IMR-90 (cell line): Measurements from ENCODE around the gene SHOX. TPM values are rescaled to one million over a fixed set of nuclear protein-coding genes. Genes with fewer than 3 reads are reported as not detected.

Source experiments
- ATAC-seq: fragments of 200-7000 bp; cut with Tn5 transposase; 2 replicates; pipeline ENCODE4 v1.9.1; 2020; ENCODE audit warnings: low read depth, mild to moderate bottlenecking, moderate library complexity
- BruUV-seq: library from RNA; stranded (reverse); fragments of 400-500 nt; replicated peaks from 2 replicates; lab custom pipeline; 2021; lab: Mats Ljungman, UMichigan
- CTCF ChIA-PET: fragments of 300-600 bp; formaldehyde crosslinking; extraction: SDS; loops from one replicate; lab custom pipeline; 2021; ENCODE audit warnings: antibody characterized with exemption; lab: Yijun Ruan, JAX
- POLR2A ChIA-PET: fragments of 300-600 bp; sonication (Branson Sonifier 250); formaldehyde crosslinking; loops from one replicate; lab custom pipeline; 2022; ENCODE audit warnings: antibody characterized with exemption; ENCODE audit not compliant: unreplicated experiment; lab: Charles Lee
- DNase-seq: peaks from one replicate; pipeline ENCODE4 v3.0.0; 2013
- H2AFZ ChIP-seq: replicated peaks from 2 replicates; pipeline ENCODE3; 2013; ENCODE audit warnings: low read length, mild to moderate bottlenecking; ENCODE audit not compliant: poor library complexity
- H2AK5ac ChIP-seq: 2 replicates; pipeline ENCODE4 v1.6.1; 2013; ENCODE audit warnings: low read depth, low read length, inconsistent platforms
- H2AK9ac ChIP-seq: replicated peaks from 2 replicates; pipeline ENCODE3; 2013; ENCODE audit warnings: mild to moderate bottlenecking, low read depth, low read length, moderate library complexity; ENCODE audit not compliant: poor library complexity
- H2BK120ac ChIP-seq: 2 replicates; pipeline ENCODE4 v1.6.1; 2013; ENCODE audit warnings: low read depth, low read length, inconsistent platforms
- H2BK15ac ChIP-seq: 3 replicates; pipeline ENCODE4 v1.6.1; 2013; ENCODE audit warnings: low read depth, low read length, inconsistent platforms
- H2BK20ac ChIP-seq: 2 replicates; pipeline ENCODE4 v1.6.1; 2013; ENCODE audit warnings: low read depth, mild to moderate bottlenecking, inconsistent platforms, low read length, moderate library complexity
- H2BK5ac ChIP-seq: 2 replicates; pipeline ENCODE4 v1.6.1; 2013; ENCODE audit warnings: mild to moderate bottlenecking, low read depth, low read length, inconsistent platforms; ENCODE audit not compliant: poor library complexity, severe bottlenecking
- H3K14ac ChIP-seq: replicated peaks from 2 replicates; pipeline ENCODE4 v1.6.1; 2013; ENCODE audit warnings: low read depth, low read length, inconsistent platforms
- H3K18ac ChIP-seq: 2 replicates; pipeline ENCODE4 v1.6.1; 2013; ENCODE audit warnings: low read depth, low read length, control low read depth
- H3K23ac ChIP-seq: 2 replicates; pipeline ENCODE4 v1.6.1; 2013; ENCODE audit warnings: low read depth, low read length, inconsistent platforms
- H3K27ac ChIP-seq: 2 replicates; pipeline ENCODE4 v1.5.1; 2013; ENCODE audit warnings: mild to moderate bottlenecking, control low read depth, low read length; ENCODE audit not compliant: insufficient read depth
- H3K27me3 ChIP-seq: 2 replicates; pipeline ENCODE4 v1.6.1; 2013; ENCODE audit warnings: low read length; ENCODE audit not compliant: control insufficient read depth, insufficient read depth
- H3K36me3 ChIP-seq: 2 replicates; pipeline ENCODE4 v1.6.1; 2013; ENCODE audit warnings: low read length, mixed read lengths; ENCODE audit not compliant: control insufficient read depth, insufficient read depth
- H3K4ac ChIP-seq: 2 replicates; pipeline ENCODE4 v1.6.1; 2013; ENCODE audit warnings: low read depth, low read length, inconsistent platforms
- H3K4me1 ChIP-seq: 2 replicates; pipeline ENCODE4 v1.6.1; 2013; ENCODE audit warnings: low read length, mixed read lengths; ENCODE audit not compliant: control insufficient read depth, insufficient read depth
- H3K4me2 ChIP-seq: 2 replicates; pipeline ENCODE4 v1.6.1; 2013; ENCODE audit warnings: low read depth, mild to moderate bottlenecking, control low read depth, low read length, moderate library complexity
- H3K4me3 ChIP-seq: 2 replicates; pipeline ENCODE4 v1.5.1; 2013; ENCODE audit warnings: low read depth, mild to moderate bottlenecking, control low read depth, low read length, moderate library complexity; ENCODE audit not compliant: insufficient read depth
- H3K56ac ChIP-seq: 2 replicates; pipeline ENCODE4 v1.6.1; 2013; ENCODE audit warnings: low read length, inconsistent platforms; ENCODE audit not compliant: insufficient read depth; ENCODE audit errors: extremely low read depth
- H3K79me1 ChIP-seq, 2 experiments: 2 replicates each; pipeline ENCODE4 v1.6.1; 2013; ENCODE audit warnings: low read length in 2 of 2, inconsistent platforms in 1 of 2, low read depth in 1 of 2
- H3K9ac ChIP-seq: 2 replicates; pipeline ENCODE4 v1.6.1; 2013; ENCODE audit warnings: low read depth, low read length, control low read depth
- H3K9me1 ChIP-seq: 2 replicates; pipeline ENCODE4 v1.6.1; 2013; ENCODE audit warnings: low read length, inconsistent platforms; ENCODE audit not compliant: insufficient read depth
- H3K9me3 ChIP-seq: 2 replicates; pipeline ENCODE4 v1.6.1; 2013; ENCODE audit warnings: low read length; ENCODE audit not compliant: control insufficient read depth, insufficient read depth
- H4K20me1 ChIP-seq: 2 replicates; pipeline ENCODE4 v1.6.1; 2013; ENCODE audit warnings: low read length, inconsistent platforms; ENCODE audit not compliant: insufficient read depth
- H4K5ac ChIP-seq: 2 replicates; pipeline ENCODE4 v1.6.1; 2013; ENCODE audit warnings: mild to moderate bottlenecking, low read depth, low read length, control low read depth
- H4K8ac ChIP-seq, 2 experiments: 2 replicates each; pipeline ENCODE4 v1.6.1; 2013; ENCODE audit warnings: low read depth in 2 of 2, low read length in 2 of 2, control low read depth in 1 of 2, inconsistent platforms in 1 of 2
- H4K91ac ChIP-seq: 2 replicates; pipeline ENCODE4 v1.6.1; 2013; ENCODE audit warnings: low read depth, low read length, inconsistent platforms; ENCODE audit not compliant: insufficient read depth
- BHLHE40 ChIP-seq: fragments of 150-350 bp; IDR thresholded peaks from 2 replicates; pipeline ENCODE4 v1.6.1; 2016; ENCODE audit warnings: mild to moderate bottlenecking, low read depth, low read length
- CEBPB ChIP-seq: IDR thresholded peaks from 2 replicates; pipeline ENCODE4 v1.6.1; 2012; ENCODE audit warnings: low read depth, low read length, improper control_type of control experiment
- CHD1 ChIP-seq: IDR thresholded peaks from 2 replicates; pipeline ENCODE4 v1.6.1; 2012; ENCODE audit warnings: low read depth, low read length, improper control_type of control experiment
- CTCF ChIP-seq: conservative IDR thresholded peaks from 2 replicates; pipeline ENCODE4 v1.5.1; 2012; ENCODE audit warnings: mild to moderate bottlenecking, low read depth, low read length, improper control_type of control experiment
- ELK1 ChIP-seq: fragments of 150-350 bp; IDR thresholded peaks from 2 replicates; pipeline ENCODE4 v1.6.1; 2016; ENCODE audit warnings: low read depth, mild to moderate bottlenecking, low read length, moderate library complexity, borderline replicate concordance
- FOS ChIP-seq: fragments of 150-350 bp; IDR thresholded peaks from 2 replicates; pipeline ENCODE4 v1.6.1; 2016; ENCODE audit warnings: low read depth, low read length
- MAFK ChIP-seq: IDR thresholded peaks from 2 replicates; pipeline ENCODE4 v1.6.1; 2012; ENCODE audit warnings: low read depth, low read length, improper control_type of control experiment
- NFE2L2 ChIP-seq: fragments of 150-350 bp; IDR thresholded peaks from 2 replicates; pipeline ENCODE4 v1.6.1; 2016; ENCODE audit warnings: low read depth, mild to moderate bottlenecking, low read length
- POLR2A ChIP-seq: IDR thresholded peaks from 2 replicates; pipeline ENCODE4 v1.6.1; 2012; ENCODE audit warnings: mild to moderate bottlenecking, low read depth, low read length
- RAD21 ChIP-seq: IDR thresholded peaks from 2 replicates; pipeline ENCODE4 v1.6.1; 2012; ENCODE audit warnings: low read length, improper control_type of control experiment
- RFX5 ChIP-seq: IDR thresholded peaks from 2 replicates; pipeline ENCODE4 v1.8.0; 2012; ENCODE audit warnings: low read depth, mild to moderate bottlenecking, low read length, moderate library complexity
- USF2 ChIP-seq: fragments of 150-350 bp; IDR thresholded peaks from 2 replicates; pipeline ENCODE4 v1.6.1; 2017; ENCODE audit warnings: mild to moderate bottlenecking, antibody characterized with exemption, low read length, low read depth
- WGBS, 2 experiments: methylation state at CpG; one replicate each; pipeline versions ENCODE4 v1.1.5 to v1.1.7; 2013; ENCODE audit warnings: missing lambda C conversion rate in 2 of 2; ENCODE audit not compliant: insufficient read length in 1 of 2; ENCODE audit errors: extremely low coverage in 2 of 2; 5-methylcytosine and 5-hydroxymethylcytosine counted together
- dilution Hi-C: fragments of 300-500 bp; cut with HindIII; formaldehyde crosslinking; loops from one replicate; pipeline ENCODE4 v1.14.3; 2018; ENCODE audit warnings: low sequenced_read_pairs; ENCODE audit not compliant: unreplicated experiment
- in situ Hi-C: fragments of 300-500 bp; cut with MboI; formaldehyde crosslinking; loops from 3 replicates; pipeline ENCODE4 v1.14.3; 2019; ENCODE audit warnings: low sequenced_read_pairs, inconsistent platforms, mixed read lengths
- intact Hi-C: fragments of 100-400 bp; cut with micrococcal nuclease; formaldehyde crosslinking; loops from 2 replicates; pipeline ENCODE4 v1.10.0; 2022
- polyA plus RNA-seq, 3 experiments: library from polyadenylated mRNA; depleted of rRNA; stranded (reverse); fragments of >200 nt; gene quantifications; 2 replicates each; pipeline ENCODE4 v1.2.3, GENCODE V29; 2012; ENCODE audit warnings: low replicate concordance in 1 of 3
- total RNA-seq: library from RNA; depleted of rRNA; stranded (reverse); fragments of >200 nt; gene quantifications from 2 replicates; pipeline ENCODE4 v1.2.3, GENCODE V29; 2012

The SHOX gene
- total and polyA plus RNA-seq, 2 of the 4 experiments (the other 2 are of a cell fraction), result not detected

GRCh38 chrX:640641-641040 lies 10.1 kb downstream of the SHOX start:
- Histone ChIP-seq H2BK15ac (no peak overlapping the region), H2AFZ (no peak overlapping the region), H3K4me1 (no peaks in the 10 kb centered on the region), H2BK20ac (no peak overlapping the region), H2BK5ac (no peak overlapping the region), H3K23ac (no peak overlapping the region), H3K27me3 (peaks cover 8% of the 10 kb centered on the region), H3K9me3 (peaks cover 5% of the 10 kb centered on the region; the same call in 1 of the 2 replicates), H3K79me1 (no peaks in the 10 kb centered on the region), H3K56ac (no peak overlapping the region), H3K4me2 (no peak overlapping the region), H3K14ac (no peak overlapping the region), H4K5ac (no peak overlapping the region), H3K9ac (no peak overlapping the region), H3K27ac (no peak overlapping the region), H2BK120ac (no peak overlapping the region), H2AK5ac (no peak overlapping the region), H2AK9ac (no peak overlapping the region), H3K9me1 (no peaks in the 10 kb centered on the region), H3K18ac (no peak overlapping the region), H4K8ac (no peak overlapping the region), H4K91ac (no peak overlapping the region), H4K20me1 (no peaks in the 10 kb centered on the region), H3K36me3 (no peaks in the 10 kb centered on the region), H3K4me3 (no peak overlapping the region), H3K4ac (no peak overlapping the region)
- DNase-seq (no peak), ATAC-seq (no peak)
- no TSS peak for BruUV-seq
- dilution Hi-C loops (no loop called here), intact Hi-C loops (no loop called here), in situ Hi-C loops (no loop called here)
- POLR2A ChIA-PET, result no interaction called here
- CTCF ChIA-PET, result no interaction called here
- TF ChIP-seq CHD1 (no peak), RAD21 (no peak), NFE2L2 (no peak), CEBPB (no peak), RFX5 (no peak), MAFK (no peak), ELK1 (no peak), CTCF (no peak), POLR2A (no peak), USF2 (no peak), BHLHE40 (no peak), FOS (no peak)
- WGBS, 2 experiments, result 9% methylated on average over 5 of the region's 10 CpGs; no CpG with 5 or more reads in 1 of the 2 experiments
